Measurements from ENCODE around the gene NAT9.
A peak's percentile ranks its signal among the peaks of the same experiment; 100 is the strongest.

The NAT9 gene

GRCh38 chr17:74779948-74780400, 3.8 kb upstream of the NAT9 start:
- no peak for DNase-seq

GRCh38 chr17:74779501-74779900, 3.4 kb upstream of the NAT9 start:
- no peak for DNase-seq

DNA sequence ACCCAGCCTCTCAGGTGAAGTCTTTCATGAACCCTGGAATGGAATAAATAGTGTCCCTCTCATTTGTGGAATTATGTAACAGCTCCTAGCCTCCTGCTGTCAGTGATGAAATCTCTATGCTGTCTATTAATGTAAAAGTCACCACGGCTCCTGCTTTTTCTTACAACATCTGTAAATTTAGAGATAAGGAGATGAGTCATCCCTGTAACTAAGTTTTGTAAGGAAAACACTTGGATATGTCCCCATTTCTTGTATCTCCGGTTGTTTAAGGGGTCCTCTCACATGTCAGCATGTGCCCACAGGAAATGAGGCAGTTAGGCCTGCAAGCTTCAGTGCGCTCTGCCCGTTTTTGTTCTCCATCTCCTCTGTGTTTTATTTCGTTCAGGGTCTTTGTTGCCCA, 2.8 kb upstream of the NAT9 start:
- no peak for DNase-seq

GRCh38 chr17:74777901-74778515, 1.9 kb upstream of the NAT9 start:
- no peak for DNase-seq

DNA sequence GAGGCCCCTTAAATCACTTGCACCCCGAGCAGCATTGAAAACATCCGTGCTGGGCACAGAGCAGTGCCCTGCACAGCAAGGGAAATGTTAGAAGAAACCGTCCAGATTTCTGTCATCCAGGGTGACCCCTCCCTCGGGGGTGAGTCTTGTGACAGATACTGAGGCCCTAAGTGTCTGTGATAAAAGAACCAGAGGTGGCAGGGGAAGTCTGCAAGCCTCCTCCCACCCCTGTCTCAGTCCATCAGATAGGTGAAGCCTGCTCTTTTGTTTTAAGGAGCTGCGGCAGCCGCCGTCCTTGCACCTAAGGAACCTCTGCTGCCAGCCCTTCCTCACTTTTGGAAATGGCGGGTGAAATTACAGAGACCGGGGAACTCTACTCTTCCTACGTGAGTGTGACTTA, 845 bp upstream of the NAT9 start:
- no peak for DNase-seq

- DNase-seq: no peak
Observed at GRCh38 chr17:74775409-74776043, 619 bp downstream of the NAT9 start.

DNA sequence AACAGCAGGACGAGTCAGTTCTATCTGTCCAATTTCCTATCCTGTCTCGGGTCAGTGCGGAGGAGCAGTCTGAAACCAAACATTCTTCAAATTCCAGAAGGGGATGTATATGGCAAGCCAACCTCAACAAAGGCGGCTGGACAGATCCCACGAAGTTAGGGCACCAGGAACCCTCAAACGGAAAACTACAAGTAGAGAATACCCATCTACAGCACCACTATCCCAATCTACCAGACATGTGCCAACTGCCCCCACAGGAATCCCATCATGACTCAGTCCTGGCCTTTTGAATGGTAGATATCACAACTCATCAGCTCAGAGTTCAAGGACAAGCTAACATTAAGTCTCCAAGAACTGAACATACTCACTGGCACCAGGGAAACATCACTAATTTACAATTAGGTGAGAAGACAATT, 2.3 kb downstream of the NAT9 start:
- DNase-seq: no peak

- no peak for DNase-seq
Observed at GRCh38 chr17:74773414-74773813, 2.7 kb downstream of the NAT9 start.

DNA sequence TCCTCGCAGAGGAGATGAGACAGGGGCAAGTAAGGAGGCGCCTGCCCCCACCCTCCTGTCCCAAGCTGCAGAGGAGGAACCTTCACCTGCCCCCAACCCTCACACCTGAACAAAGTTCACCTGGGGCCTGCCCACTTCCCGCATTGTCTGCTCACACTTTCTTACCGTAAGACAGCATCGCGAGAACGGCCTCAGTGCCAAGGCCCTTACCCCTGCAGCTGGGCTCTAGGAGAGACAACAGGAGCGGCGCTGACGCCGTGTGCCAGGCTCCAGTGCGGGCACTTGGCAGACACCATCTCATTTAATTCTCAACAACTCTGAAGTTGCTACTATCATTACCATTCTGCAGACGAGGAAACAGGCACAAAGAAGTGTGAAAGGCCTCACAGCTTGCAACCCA, 4.1 kb downstream of the NAT9 start:
- no peak for DNase-seq

GRCh38 chr17:74771319-74771914, 4.7 kb downstream of the NAT9 start:
- DNase-seq: no peak

DNA sequence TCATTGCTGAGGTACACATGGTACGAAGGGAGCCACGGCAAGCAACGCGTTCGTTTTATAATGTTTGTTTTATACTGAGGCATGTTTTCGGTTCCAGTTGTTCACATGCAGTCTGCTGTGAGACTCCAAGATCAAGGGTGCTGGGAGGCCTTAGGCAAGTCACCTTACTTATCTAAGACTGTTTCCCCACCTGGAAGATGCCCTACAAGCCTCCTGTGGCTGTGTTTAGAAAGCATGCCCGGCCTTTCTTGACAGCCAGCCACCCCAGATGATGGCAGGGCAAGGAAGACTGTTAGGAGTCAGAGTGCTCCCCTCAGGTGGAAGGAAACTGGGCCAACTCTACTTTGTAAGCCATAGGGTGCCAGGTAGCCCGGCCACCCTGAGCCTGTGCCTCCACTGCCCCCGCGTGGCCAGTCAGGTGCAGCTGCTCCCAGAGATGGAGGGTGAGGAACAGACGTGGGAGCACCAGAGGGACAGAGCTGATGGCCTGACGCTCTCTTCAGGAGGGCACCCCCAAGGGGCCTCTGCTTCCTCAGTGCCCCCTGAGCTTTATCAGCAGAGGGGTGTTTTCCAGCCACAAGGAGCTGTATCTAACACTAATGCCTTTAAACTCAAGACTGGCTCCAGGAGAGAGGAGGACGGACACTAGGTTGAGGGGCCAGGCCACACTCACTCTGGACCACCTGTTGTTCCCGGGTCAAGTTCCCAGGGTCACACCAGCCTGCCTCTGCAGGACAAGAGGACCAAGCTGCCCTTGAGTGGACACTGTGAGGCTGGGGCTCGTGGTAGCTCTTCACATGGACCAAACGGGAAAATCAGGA, 5.4 kb downstream of the NAT9 start:
- DNase-seq: no peak

DNA sequence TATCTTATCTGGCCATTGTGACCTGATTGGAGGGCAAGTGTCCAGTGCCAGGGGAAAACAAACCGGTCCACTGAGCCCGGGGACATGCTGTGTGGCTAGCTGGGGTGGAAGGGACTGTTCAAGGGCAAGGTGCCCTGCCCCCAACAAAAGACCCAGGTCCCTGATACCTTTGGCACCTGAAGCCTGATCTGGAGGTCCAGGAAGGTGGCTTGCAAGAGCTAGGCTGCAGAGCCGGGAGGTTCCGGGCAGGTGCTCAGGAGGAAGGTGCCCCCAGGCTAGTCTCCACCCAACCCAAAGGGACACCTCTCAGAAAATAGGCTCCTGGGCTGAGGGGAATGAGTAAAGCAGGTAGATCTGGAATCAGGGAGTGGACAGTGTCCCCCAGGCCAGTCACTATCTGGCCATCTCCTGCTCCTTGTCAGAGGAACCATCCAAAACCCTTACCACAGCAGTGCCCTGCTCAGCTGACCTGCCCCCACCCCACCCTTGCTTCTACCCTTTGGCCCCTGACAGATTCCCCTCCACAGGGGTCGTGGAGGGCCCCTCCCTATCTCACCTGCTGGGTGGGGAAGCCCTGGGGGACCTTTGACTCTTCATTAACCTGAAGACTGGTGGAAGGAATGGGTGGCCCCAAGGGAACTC, 6.2 kb downstream of the NAT9 start:
- no peak for DNase-seq

- no peak for DNase-seq
Observed at GRCh38 chr17:74769266-74769855, 6.8 kb downstream of the NAT9 start.

- no peak for DNase-seq
Observed at GRCh38 chr17:74768763-74769114, 7.4 kb downstream of the NAT9 start.

DNA sequence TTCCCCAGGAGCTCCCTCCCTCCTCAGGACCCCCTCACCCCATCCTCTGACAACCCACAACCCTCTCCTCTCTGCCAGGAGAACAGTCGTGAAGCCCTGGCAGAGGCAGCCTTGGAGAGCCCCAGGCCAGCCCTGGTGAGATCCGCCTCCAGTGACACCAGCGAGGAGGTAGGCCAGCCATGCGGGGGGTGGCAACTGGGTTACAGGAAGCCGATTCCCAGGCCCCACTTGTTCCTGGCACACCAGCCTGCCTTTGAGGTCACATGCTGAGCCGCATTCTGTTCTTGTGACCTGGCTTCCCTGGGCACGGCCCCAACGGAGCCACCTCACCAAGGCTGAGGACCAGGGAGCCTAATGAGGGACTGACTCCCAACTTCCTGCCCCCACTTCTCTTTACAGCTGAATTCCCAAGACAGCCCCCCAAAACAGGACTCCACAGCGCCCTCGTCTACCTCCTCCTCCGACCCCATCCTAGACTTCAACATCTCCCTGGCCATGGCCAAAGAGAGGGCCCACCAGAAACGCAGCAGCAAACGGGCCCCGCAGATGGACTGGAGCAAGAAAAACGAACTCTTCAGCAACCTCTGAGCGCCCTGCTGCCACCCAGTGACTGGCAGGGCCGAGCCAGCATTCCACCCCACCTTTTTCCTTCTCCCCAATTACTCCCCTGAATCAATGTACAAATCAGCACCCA, 7.9 kb downstream of the NAT9 start:
- no peak for DNase-seq

- no peak for DNase-seq
Observed at GRCh38 chr17:74767111-74767516, 9.0 kb downstream of the NAT9 start.

DNA sequence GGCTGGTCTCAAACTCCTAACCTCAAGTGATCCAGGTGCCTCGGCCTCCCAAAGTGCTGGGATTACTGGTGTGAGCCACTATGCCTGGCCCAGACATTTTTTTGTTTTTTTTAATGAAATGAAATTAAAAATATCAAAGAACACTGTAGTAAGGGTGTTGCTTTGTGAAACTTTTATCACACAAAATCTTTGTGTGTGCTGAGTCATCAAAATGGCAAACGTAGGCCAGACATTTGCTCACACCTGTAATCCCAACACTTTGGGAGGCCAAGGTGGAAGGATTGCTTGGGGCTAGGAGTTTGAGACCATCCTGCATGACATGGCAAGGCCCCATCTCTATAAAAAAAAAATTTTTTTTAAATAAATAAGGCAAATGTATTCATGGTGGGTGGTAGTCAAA, 9.7 kb downstream of the NAT9 start:
- DNase-seq: no peak

DNA sequence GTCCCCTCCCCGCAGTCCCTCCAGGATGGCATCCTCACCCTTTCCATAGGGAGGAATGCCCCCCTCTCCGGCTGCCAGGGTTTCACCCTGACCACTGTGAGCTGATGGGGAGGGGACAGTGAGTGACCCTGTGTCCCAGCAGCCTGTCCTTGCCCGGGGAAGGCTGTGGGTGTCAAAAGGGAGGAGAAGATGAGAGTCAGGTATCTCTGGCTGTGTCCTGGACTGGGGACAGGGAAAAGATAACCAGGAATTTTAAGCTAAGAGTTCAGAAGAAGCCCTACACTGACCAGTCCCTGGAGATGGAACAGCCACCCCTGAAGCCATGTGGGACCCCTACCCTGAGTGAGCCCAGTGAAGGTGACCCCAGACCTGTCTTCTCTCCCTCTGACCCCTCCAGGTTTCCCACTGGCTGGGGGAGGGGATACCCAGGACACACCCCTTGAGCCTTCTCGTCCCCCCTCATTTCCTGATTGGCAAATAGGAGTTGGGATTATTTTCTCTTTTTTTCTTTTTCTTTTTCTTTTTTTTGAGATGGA, 11.3 kb downstream of the NAT9 start:
- DNase-seq: no peak

- DNase-seq: peak; percentile 58
Observed at GRCh38 chr17:74763565-74764387, 12.4 kb downstream of the NAT9 start.

- no peak for DNase-seq
Observed at GRCh38 chr17:74761931-74762330, 14.2 kb downstream of the NAT9 start.

DNA sequence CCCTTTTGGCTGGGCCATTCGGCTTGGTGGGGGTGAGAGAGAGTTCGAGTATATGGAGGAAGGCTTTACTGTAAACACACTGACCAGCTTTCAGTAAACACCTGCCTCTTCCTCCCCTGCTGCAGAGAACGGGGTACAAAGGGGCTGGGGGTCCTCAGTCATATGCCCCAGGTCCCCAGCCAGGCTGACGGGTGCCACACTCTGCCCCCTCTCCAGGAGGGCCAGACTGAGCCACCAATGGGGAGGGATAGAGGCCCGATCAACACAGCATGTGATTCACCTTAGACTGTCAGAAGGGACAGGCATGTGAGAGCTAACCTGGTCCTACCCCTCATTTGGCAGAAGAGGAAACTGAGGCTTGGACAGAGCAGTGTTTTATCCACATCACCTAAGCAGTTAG, 14.7 kb downstream of the NAT9 start:
- DNase-seq: no peak

Data from right hindlimb (tissue), 1 donor.